Choroid plexus epithelial cell (primary cell): ENCODE data around the gene GPATCH4.
"Not testable (repeated sequence)": the region's sequence is repeated elsewhere in the genome, so short reads cannot be mapped to it uniquely, and the experiment has no call there.

ENCODE experiments used
- DNase-seq: peaks from one replicate; pipeline ENCODE4 v3.0.0-alpha.2; 2010; ENCODE audit warnings: low read depth
- H3K4me3 ChIP-seq: 2 replicates; pipeline ENCODE4 v1.5.1; 2011; ENCODE audit warnings: low read depth, mild to moderate bottlenecking, control low read depth, low read length, moderate library complexity
- TF ChIP-seq, protein P1 (sequence below): conservative IDR thresholded peaks from 2 replicates; pipeline ENCODE4 v1.5.1; 2011; ENCODE audit warnings: low read depth, mild to moderate bottlenecking, control low read depth, inconsistent platforms, low read length, moderate library complexity

The GPATCH4 gene

GRCh38 chr1:156591181-156591431 lies 10.2 kb downstream of the GPATCH4 start:
- DNase-seq, result no peak
- TF ChIP-seq, protein P1, sequence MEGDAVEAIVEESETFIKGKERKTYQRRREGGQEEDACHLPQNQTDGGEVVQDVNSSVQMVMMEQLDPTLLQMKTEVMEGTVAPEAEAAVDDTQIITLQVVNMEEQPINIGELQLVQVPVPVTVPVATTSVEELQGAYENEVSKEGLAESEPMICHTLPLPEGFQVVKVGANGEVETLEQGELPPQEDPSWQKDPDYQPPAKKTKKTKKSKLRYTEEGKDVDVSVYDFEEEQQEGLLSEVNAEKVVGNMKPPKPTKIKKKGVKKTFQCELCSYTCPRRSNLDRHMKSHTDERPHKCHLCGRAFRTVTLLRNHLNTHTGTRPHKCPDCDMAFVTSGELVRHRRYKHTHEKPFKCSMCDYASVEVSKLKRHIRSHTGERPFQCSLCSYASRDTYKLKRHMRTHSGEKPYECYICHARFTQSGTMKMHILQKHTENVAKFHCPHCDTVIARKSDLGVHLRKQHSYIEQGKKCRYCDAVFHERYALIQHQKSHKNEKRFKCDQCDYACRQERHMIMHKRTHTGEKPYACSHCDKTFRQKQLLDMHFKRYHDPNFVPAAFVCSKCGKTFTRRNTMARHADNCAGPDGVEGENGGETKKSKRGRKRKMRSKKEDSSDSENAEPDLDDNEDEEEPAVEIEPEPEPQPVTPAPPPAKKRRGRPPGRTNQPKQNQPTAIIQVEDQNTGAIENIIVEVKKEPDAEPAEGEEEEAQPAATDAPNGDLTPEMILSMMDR, result no peak
- H3K4me3 ChIP-seq, result peak overlapping the region; percentile 89

GRCh38 chr1:156590326-156591180 lies 10.7 kb downstream of the GPATCH4 start:
- H3K4me3 ChIP-seq, result no peak overlapping the region

GRCh38 chr1:156589546-156589945 lies 11.7 kb downstream of the GPATCH4 start:
- TF ChIP-seq, protein P1, result no peak
- no peak for DNase-seq
- no peak overlapping the region for H3K4me3 ChIP-seq

More at GRCh38 chr1:156590326-156591180, 10.7 kb downstream of the GPATCH4 start:
- DNase-seq, result no peak
- TF ChIP-seq, protein P1, result no peak

DNA sequence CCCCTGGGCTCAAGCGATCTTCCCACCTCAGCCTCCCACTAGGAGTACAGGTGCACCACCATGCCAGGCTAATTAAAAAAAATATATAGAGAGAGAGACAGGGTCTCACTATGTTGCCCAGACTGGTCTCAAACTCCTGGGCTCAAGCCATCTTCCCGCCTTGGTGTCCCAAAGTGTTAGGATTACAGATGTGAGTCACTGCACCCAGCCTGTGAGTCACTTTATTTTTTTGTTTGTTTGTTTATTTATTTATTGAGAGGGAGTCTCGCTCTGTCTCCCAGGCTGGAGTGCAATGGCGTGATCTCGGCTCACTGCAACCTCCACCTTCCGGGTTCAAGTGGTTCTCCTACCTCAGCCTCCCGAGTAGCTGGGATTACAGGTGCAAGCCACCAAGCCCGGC lies 13.4 kb downstream of the GPATCH4 start:
- DNase-seq, H3K4me3 ChIP-seq: not testable (repeated sequence)

DNA sequence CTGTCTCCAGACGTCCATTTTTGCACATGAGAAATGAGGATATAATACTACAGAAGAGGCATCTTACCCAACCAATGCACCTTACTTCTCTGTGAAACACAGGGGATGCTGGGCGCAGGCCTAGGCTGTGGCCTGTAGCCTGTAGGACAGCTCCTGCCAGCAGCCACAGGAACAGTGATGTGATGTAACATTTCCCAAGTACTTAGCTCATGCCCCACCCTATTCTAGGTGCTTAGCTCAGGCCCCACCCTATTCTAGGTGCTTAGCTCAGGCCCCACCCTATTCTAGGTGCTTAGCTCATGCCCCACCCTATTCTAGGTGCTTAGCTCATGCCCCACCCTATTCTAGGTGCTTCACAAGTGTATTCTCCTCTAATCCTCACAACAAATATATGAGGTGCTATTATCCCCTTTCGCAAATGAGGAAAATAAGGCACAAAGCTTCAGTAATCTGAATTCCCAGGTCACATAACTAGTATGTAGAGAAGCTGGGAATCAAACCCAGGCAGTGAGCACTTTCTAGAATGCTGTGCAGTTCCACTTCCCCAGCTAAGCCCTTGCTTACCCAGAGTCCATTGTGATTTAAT lies 14.3 kb downstream of the GPATCH4 start:
- TF ChIP-seq, protein P1, result no peak
- no peak for DNase-seq
- H3K4me3 ChIP-seq, result no peak overlapping the region

DNA sequence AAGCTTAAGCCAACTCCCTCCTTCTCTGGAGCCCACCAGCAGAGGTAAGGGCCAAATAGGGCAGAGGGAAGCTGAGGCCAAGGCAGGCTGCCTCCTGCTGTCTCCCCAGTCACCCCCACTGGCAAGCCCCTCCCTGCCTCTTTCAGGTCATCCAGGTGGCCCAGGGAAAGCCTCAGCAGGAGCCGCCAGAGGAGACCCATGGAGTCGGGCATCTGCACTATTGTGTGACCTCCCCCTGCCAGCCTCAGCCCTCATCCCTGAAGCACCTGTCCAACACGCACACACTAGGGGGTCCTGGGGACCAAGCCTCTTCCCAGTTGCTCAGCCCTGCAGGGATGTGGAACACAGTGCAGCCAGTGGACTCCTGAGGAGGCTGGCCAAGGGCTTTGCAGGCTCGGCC lies 15.0 kb downstream of the GPATCH4 start:
- TF ChIP-seq, protein P1, result no peak
- no peak overlapping the region for H3K4me3 ChIP-seq
- no peak for DNase-seq

- TF ChIP-seq, protein P1, result peak; percentile 13
Observed at GRCh38 chr1:156584813-156585212, 16.5 kb downstream of the GPATCH4 start.

More at GRCh38 chr1:156584813-156585212, 16.5 kb downstream of the GPATCH4 start:
- no peak for DNase-seq
- no peak overlapping the region for H3K4me3 ChIP-seq
